GM12878 (cell line): ENCODE measurements around the gene PID1. TPM values are rescaled to one million over a fixed set of nuclear protein-coding genes. Genes with fewer than 3 reads are reported as not detected.

ENCODE experiments used
- ATAC-seq: fragments of 200-7000 bp; cut with Tn5 transposase; 3 replicates; pipeline ENCODE4 v1.9.1; 2020; ENCODE audit warnings: mild to moderate bottlenecking, moderate library complexity
- BruUV-seq: library from RNA; stranded (reverse); fragments of 400-500 nt; replicated peaks from 2 replicates; lab custom pipeline; 2021; lab: Mats Ljungman, UMichigan
- CTCF ChIA-PET: fragments of 300-600 bp; sonication (Branson Sonifier 250); formaldehyde crosslinking; extraction: SDS; loops from one replicate; lab custom pipeline; 2021; ENCODE audit warnings: inconsistent platforms; lab: Yijun Ruan, JAX
- POLR2A ChIA-PET: fragments of 350-600 bp; formaldehyde crosslinking; extraction: SDS; loops from one replicate; lab custom pipeline; 2021; ENCODE audit warnings: inconsistent platforms; lab: Charles Lee
- RAD21 ChIA-PET: fragments of 300-600 bp; sonication (Branson Sonifier 250); formaldehyde crosslinking; loops from one replicate; lab custom pipeline; 2023; ENCODE audit warnings: antibody characterized with exemption; ENCODE audit not compliant: unreplicated experiment; lab: Charles Lee
- SMC1A ChIA-PET: fragments of 300-600 bp; sonication (Branson Sonifier 250); formaldehyde crosslinking; loops from one replicate; lab custom pipeline; 2023; ENCODE audit not compliant: unreplicated experiment, uncharacterized antibody; lab: Charles Lee
- DNase-seq: peaks from one replicate; pipeline ENCODE4 v3.0.0-alpha.2; 2011; ENCODE audit warnings: low read depth, low spot score
- FAIRE-seq: peaks from 3 replicates; lab custom pipeline; 2011; peaks lifted over from hg19 to GRCh38; lab: Jason Lieb, UNC
- H2AFZ ChIP-seq: 2 replicates; pipeline ENCODE4 v1.6.0; 2011; ENCODE audit warnings: low read depth, low read length, control low read depth; ENCODE audit not compliant: control insufficient read depth
- H3K27ac ChIP-seq: 2 replicates; pipeline ENCODE4 v1.5.1; 2011; ENCODE audit warnings: control low read depth; ENCODE audit not compliant: control insufficient read depth, insufficient read depth
- H3K27me3 ChIP-seq, 2 experiments: replicated peaks in 1 of 2; 2 replicates each; pipeline versions ENCODE4 v1.6.0 to v1.6.1; 2011; ENCODE audit warnings: low read length in 1 of 2; ENCODE audit not compliant: control insufficient read depth in 2 of 2, insufficient read depth in 2 of 2
- H3K36me3 ChIP-seq, 2 experiments: 2 replicates each; pipeline ENCODE4 v1.5.1; 2011; ENCODE audit warnings: low read length in 1 of 2; ENCODE audit not compliant: control insufficient read depth in 2 of 2, insufficient read depth in 2 of 2
- H3K4me1 ChIP-seq: 2 replicates; pipeline ENCODE4 v1.6.1; 2011; ENCODE audit warnings: mild to moderate bottlenecking, low read length, moderate library complexity, mixed read lengths; ENCODE audit not compliant: control insufficient read depth, insufficient read depth
- H3K4me2 ChIP-seq: 2 replicates; pipeline ENCODE4 v1.6.0; 2011; ENCODE audit warnings: control low read depth; ENCODE audit not compliant: control insufficient read depth, insufficient read depth
- H3K4me3 ChIP-seq: fragments of 200-600 bp; sonication (generic); 2 replicates; pipeline ENCODE4 v1.5.1; 2016
- H3K79me2 ChIP-seq: 2 replicates; pipeline ENCODE4 v1.6.0; 2011; ENCODE audit warnings: low read length; ENCODE audit not compliant: control insufficient read depth, insufficient read depth
- H3K9ac ChIP-seq: 2 replicates; pipeline ENCODE4 v1.8.0; 2011; ENCODE audit warnings: low read length, control low read depth, mixed read lengths; ENCODE audit not compliant: control insufficient read depth, insufficient read depth
- H3K9me3 ChIP-seq: replicated peaks from 3 replicates; pipeline ENCODE4 v1.5.1; 2011; ENCODE audit warnings: mild to moderate bottlenecking, low read length; ENCODE audit not compliant: control insufficient read depth, insufficient read depth
- H4K20me1 ChIP-seq: 2 replicates; pipeline ENCODE4 v1.6.0; 2011; ENCODE audit not compliant: control insufficient read depth, insufficient read depth
- ATF7 ChIP-seq: fragments of 450-650 bp; IDR thresholded peaks from 2 replicates; pipeline ENCODE4 v1.6.1; 2016; ENCODE audit warnings: low read depth, mild to moderate bottlenecking
- BRCA1 ChIP-seq: IDR thresholded peaks from 2 replicates; pipeline ENCODE4 v1.6.1; 2011; ENCODE audit warnings: low read depth, low read length, improper control_type of control experiment
- CEBPB ChIP-seq, 2 experiments: fragments of 150-350 bp in 1 of 2; IDR thresholded peaks; 2 replicates each; pipeline ENCODE4 v1.6.1; 2012 to 2014; ENCODE audit warnings: low read depth in 2 of 2, low read length in 2 of 2, borderline replicate concordance in 1 of 2, inconsistent platforms in 1 of 2
- CREM ChIP-seq: IDR thresholded peaks from 2 replicates; pipeline ENCODE4 v1.6.1; 2014; ENCODE audit warnings: antibody characterized with exemption, low read depth
- E2F4 ChIP-seq: IDR thresholded peaks from 2 replicates; pipeline ENCODE4 v1.6.1; 2012; ENCODE audit warnings: low read depth, low read length, improper control_type of control experiment
- EGR1 ChIP-seq, 2 experiments: IDR thresholded peaks; 1 replicate in 1 of 2; 2 replicates in 1 of 2; pipeline ENCODE4 v1.6.1; 2011 to 2012; ENCODE audit warnings: low read depth in 2 of 2, low read length in 2 of 2, borderline replicate concordance in 1 of 2, mild to moderate bottlenecking in 1 of 2, moderate library complexity in 1 of 2
- EZH2 ChIP-seq: IDR thresholded peaks from 2 replicates; pipeline ENCODE4 v1.6.1; 2012; ENCODE audit warnings: low read depth, mild to moderate bottlenecking, control low read depth, inconsistent platforms, low read length, borderline replicate concordance; ENCODE audit not compliant: control insufficient read depth
- IRF4 ChIP-seq: IDR thresholded peaks from 2 replicates; pipeline ENCODE4 v1.6.1; 2011; ENCODE audit warnings: low read depth, low read length
- KAT2A ChIP-seq: conservative IDR thresholded peaks from 2 replicates; pipeline ENCODE4 v1.6.1; 2011; ENCODE audit warnings: low read depth, low read length; ENCODE audit not compliant: control insufficient read depth
- LARP7 ChIP-seq: fragments of 450-650 bp; IDR thresholded peaks from 2 replicates; pipeline ENCODE4 v1.6.1; 2017; ENCODE audit warnings: mild to moderate bottlenecking
- MTA3 ChIP-seq: IDR thresholded peaks from 2 replicates; pipeline ENCODE4 v1.6.1; 2012; ENCODE audit warnings: low read length, inconsistent platforms, borderline replicate concordance
- MYC ChIP-seq: IDR thresholded peaks from 2 replicates; pipeline ENCODE4 v1.6.1; 2011; ENCODE audit warnings: mild to moderate bottlenecking, low read length, moderate library complexity, inconsistent platforms; ENCODE audit not compliant: insufficient read depth, insufficient replicate concordance, insufficient read length, severe bottlenecking
- NR2C2 ChIP-seq: IDR thresholded peaks from 2 replicates; pipeline ENCODE4 v1.6.1; 2011; ENCODE audit warnings: borderline replicate concordance, low read depth; ENCODE audit not compliant: control insufficient read depth, insufficient read length
- PAX5 ChIP-seq: IDR thresholded peaks from 2 replicates; pipeline ENCODE4 v1.6.1; 2011; ENCODE audit warnings: low read depth, low read length, borderline replicate concordance
- SMAD1 ChIP-seq: fragments of 450-650 bp; IDR thresholded peaks from 2 replicates; pipeline ENCODE4 v1.6.1; 2018; ENCODE audit warnings: mild to moderate bottlenecking, low read depth; ENCODE audit not compliant: partially characterized antibody
- SPI1 ChIP-seq: IDR thresholded peaks from 2 replicates; pipeline ENCODE4 v1.6.1; 2011; ENCODE audit warnings: low read depth, mild to moderate bottlenecking, low read length, moderate library complexity, borderline replicate concordance; ENCODE audit not compliant: insufficient read depth
- TARDBP ChIP-seq: IDR thresholded peaks from 2 replicates; pipeline ENCODE4 v1.6.1; 2016; ENCODE audit warnings: borderline replicate concordance
- ZBED1 ChIP-seq: IDR thresholded peaks from 2 replicates; pipeline ENCODE4 v1.6.1; 2016; ENCODE audit warnings: borderline replicate concordance
- WGBS: methylation state at CpG from one replicate; pipeline ENCODE4 v1.1.6; 2016; ENCODE audit warnings: low lambda C conversion rate; ENCODE audit not compliant: insufficient replicate concordance, insufficient coverage; ENCODE audit errors: missing lambda C conversion rate; 5-methylcytosine and 5-hydroxymethylcytosine counted together
- in situ Hi-C: fragments of 300-500 bp; cut with MboI; formaldehyde crosslinking; loops from 9 replicates; pipeline ENCODE4 v1.14.3; 2018; ENCODE audit warnings: mixed read lengths
- intact Hi-C: fragments of 100-400 bp; cut with micrococcal nuclease; formaldehyde crosslinking; loops from one replicate; pipeline ENCODE4 v1.14.2; 2022; ENCODE audit not compliant: unreplicated experiment
- polyA plus RNA-seq, 11 experiments: library from polyadenylated mRNA; depleted of rRNA in 4 of 11; unstranded in 6 of 11; stranded (reverse) in 5 of 11; fragments of >200 nt; fragmentation: Nextera tagmentation in 4 of 11; fragmentation: Illumina TruSeq in 1 of 11; extraction: Ambion mirVana in 4 of 11; extraction: Trizol in 1 of 11; gene quantifications; 1 replicate in 1 of 11; 2 replicates in 10 of 11; pipeline versions ENCODE4 v1.2.1 to v1.2.3, GENCODE V29; 2011 to 2016; ENCODE audit warnings: inconsistent platforms in 2 of 11, missing spikeins in 2 of 11, low read depth in 1 of 11
- total RNA-seq, 4 experiments: library from RNA; depleted of rRNA in 3 of 4; stranded (reverse); fragments of >200 nt in 3 of 4; fragmentation: Illumina TruSeq in 1 of 4; extraction: Trizol in 1 of 4; gene quantifications; 2 replicates each; pipeline versions ENCODE4 v1.2.1 to v1.2.3, GENCODE V29; 2013 to 2021

PID1 gene
- total and polyA plus RNA-seq, 10 of the 15 experiments (the other 5 are each of a cell fraction or from before 2014, with no cell fraction given): not detected

- POLR2A ChIA-PET: no interaction called here
- no peaks in the 10 kb centered on the region for H3K36me3 ChIP-seq
- no peaks in the 10 kb centered on the region for H3K27me3 ChIP-seq
- FAIRE-seq: no peak
- no TSS peak for BruUV-seq
- RAD21 ChIA-PET: no interaction called here
- H3K4me1 ChIP-seq: no peaks in the 10 kb centered on the region
- no peak overlapping the region for H3K9ac ChIP-seq
- in situ Hi-C loops (no loop called here), intact Hi-C loops (no loop called here)
- ATAC-seq: no peak
- CTCF ChIA-PET: no interaction called here
- no peak overlapping the region for H3K4me3 ChIP-seq
- H4K20me1 ChIP-seq: no peaks in the 10 kb centered on the region; the same call in 1 of the 2 replicates
- no peak overlapping the region for H3K27ac ChIP-seq
- TF ChIP-seq ZBED1: no peak
- no peak for TF ChIP-seq ATF7
- TF ChIP-seq TARDBP: no peak
- no peak for TF ChIP-seq E2F4
- no peak for TF ChIP-seq SMAD1
- TF ChIP-seq EZH2: no peak
- no peak for TF ChIP-seq CEBPB (IDR thresholded peaks at IDR 0.05; ENCODE audit: borderline replicate concordance in 1 of 2, low read depth in 2 of 2, low read length in 2 of 2)
- TF ChIP-seq MTA3: no peak
- TF ChIP-seq KAT2A: no peak
- no peak for TF ChIP-seq MYC
- no peak for TF ChIP-seq IRF4
- TF ChIP-seq BRCA1: no peak
- no peak for TF ChIP-seq NR2C2
- no peak for TF ChIP-seq LARP7
- TF ChIP-seq CREM: no peak
- no peak for TF ChIP-seq PAX5
- TF ChIP-seq EGR1 (IDR thresholded peaks at IDR 0.05; ENCODE audit: borderline replicate concordance in 1 of 2, low read depth in 2 of 2, low read length in 2 of 2): no peak
- no peak for TF ChIP-seq SPI1
- SMC1A ChIA-PET: no interaction called here
- no peak overlapping the region for H2AFZ ChIP-seq
- H3K79me2 ChIP-seq: no peaks in the 10 kb centered on the region
- WGBS: 4% methylated on average over 1 of the region's 1 CpG
- H3K9me3 ChIP-seq: no peaks in the 10 kb centered on the region
- no peak for DNase-seq
- H3K4me2 ChIP-seq: no peak overlapping the region
These were observed 68.4 kb downstream of the PID1 start for GRCh38 chr2:229202646-229203045.
